Limb (tissue), 2 donors: ENCODE results near the gene ATXN1.

Source experiments
- DNase-seq, 2 donors: peaks; one replicate each; pipeline ENCODE4 v3.0.0-alpha.2; 2016; ENCODE audit errors: extremely low spot score in 2 of 2

The ATXN1 gene

DNA sequence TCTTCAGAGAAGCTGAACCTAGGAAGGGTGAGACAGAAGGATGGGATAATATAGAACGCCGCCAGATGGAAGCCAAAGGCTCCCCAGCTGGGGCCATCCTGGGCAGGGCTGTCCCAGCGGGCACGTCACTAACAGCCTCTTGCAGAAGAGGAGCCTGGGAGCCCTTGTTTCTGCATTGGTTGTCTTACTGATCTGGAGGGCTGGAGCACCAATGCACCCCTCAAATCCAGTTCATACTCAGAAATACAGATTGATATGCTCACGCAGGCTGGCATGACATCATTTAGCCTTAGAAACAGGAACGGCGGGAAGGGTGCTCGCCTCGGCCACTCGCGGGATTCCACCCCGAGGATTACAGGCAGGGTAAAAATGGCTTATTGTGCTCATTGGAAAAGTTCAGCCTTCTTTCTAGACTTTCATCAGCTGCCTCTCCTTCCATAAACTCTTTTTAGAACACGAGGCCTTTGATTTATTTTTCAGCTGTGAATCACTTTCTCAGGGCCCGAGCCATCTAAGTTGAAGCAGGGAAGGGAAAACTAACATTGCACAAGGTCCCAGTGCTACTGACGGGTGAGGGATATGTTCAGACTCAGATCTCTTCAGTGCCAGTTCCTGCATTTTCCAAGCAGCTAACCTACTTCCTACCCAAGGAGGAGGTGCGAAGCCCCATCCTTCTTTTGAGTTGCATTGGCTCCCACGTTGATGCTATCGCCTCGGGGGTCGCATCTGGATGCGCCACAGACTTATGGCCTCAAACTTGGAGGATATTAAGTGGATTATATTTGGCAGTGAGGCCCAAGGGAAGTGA, 440.5 kb downstream of the ATXN1 start:
- no peak for DNase-seq

DNA sequence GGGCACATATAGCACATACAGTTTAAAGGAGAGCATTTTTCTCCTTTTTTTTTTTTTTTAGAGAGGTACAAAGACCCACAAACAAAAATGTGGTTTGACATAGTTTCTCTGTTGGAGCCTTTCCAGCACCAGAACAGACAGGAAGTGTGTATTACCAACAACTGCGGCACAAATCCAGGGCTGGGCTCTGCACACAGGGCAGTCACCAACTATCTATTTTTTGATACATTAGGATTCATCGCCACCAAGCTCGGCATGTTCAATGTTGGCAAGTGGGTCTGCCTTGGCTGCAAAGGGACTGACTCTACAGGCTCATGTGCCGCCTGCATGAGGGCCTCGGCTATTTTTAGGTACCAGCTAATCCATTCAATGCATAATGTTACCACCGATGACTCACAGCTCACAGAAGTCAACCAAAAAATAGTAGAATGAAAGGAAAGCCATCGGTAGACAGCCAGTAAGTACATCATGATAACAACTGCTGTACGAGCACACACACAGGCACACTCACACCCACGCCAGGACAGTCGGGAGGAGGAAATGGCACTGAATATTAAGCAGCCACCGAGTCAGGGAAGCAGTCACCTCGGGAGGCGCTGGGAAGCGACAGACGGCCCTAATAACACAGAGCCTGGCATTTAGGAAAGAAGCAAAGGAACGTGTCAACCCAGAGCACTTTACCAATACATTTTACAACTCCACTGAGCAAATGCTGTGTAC, 441.3 kb downstream of the ATXN1 start:
- peak; percentile 59 to 86 for DNase-seq

DNA sequence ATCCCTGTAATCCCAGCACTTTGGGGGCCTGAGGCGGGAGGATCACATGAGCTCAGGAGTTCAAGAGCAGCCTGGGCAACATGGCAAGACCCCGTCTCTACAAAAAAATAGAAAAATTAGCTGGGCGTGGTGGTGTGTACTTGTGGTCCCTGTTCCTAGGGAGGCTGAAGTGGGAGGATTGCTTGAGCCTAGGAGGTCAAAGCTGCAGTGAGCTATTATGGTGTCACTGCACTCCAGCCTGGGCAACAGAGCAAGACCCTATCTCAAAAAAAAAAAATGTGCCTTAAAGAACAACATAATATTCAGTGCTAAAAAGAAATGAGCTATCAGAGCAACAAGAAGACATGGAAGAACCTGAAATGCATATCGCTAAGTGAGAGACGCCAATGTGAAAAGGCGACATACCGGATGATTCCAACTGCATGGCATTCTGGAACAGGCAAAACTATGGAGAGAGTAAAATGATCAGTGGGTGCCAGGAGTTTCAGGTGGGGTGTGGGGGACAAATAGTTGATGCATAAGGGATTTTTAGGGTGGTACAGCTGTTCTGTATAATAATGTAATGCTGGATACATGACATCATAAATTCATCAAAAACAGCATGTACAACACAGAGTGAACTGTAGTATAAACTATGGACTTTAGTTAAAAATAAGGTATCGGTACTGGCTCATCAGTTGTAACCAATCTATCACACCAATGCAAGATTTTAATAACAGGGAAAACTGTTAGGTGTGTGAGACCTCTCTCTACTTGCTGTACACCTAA, 442.1 kb downstream of the ATXN1 start:
- DNase-seq: no peak

DNA sequence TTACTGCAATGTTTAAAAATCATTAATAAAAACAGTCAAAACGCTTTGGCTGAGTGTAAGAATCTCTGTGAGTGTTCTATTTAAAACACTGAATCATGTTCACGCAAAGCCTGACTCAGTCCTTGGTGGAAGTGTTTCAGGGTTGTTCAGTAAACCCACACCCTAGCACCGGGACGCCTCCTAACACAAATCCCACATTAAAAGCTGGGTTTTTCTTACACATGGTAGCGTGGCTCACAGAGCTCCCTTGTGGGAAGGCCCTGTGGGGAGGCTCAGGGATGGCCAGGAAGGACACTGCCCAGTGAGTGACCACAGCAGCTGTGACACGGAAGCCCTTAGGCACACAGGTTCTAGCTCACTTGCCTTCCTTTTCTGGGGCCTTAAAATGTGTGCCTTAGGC, 442.7 kb downstream of the ATXN1 start:
- DNase-seq: no peak

DNA sequence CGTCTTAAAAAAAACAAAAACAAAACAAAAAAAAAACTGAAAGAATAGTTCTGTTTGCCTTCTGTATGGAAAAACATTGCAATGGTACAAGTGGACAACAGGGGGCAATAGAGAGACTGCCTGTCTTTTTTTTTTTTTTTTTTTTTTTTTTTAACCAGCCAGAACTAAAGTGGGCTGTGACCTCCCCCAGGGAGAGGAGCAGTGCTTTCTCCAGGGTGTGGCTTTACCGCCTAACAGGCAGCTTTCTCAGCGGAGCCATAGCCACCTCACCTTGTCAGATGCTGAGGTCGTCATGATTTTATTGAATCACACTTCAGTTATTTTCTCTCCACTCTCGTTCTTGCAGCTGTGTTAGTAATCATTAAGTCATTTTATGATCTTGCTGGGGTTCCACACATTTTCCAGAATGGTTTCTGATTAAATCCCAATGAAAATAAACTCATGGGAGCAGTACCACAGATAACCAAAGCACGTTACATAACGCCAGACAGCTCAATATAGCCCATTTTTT, 444.5 kb downstream of the ATXN1 start:
- DNase-seq: peak in 1 of 2 donors; percentile 24

DNA sequence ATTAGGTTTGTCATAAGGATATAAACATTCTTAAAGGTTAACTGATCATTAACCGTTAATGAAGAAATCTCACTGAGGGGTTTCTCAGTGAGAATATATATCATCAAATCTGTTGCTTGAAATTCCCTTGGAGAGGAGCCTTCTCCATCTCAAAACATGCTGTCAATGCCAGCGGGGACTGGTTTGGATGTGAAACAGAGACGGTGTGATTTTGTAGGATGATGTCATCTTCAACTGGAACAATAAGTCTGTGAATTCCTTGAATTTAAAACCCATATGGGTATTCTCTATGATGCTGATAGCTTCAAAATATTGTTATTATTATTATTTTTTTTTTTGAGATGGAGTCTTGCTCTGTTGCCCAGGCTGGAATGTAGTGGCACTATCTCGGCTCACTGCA, 447.0 kb downstream of the ATXN1 start:
- DNase-seq: no peak

DNA sequence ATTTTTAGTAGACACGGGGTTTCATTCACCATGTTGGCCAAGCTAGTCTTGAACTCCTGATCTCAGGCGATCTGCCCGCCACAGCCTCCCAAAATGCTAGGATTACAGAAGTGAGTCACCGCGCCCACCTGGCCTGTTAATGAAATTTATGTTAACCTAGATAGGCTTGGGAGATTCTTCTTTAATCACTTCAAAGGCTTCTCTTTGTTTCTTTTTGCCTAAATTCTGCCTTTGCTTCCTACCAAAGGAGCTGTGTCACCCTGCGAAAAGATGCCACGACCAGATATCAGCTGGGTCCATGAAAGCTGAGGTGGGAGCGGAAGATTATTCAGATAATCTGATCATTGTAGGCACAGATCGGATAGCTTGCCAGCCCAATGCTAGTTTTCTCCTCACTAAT, 447.5 kb downstream of the ATXN1 start:
- no peak for DNase-seq

DNA sequence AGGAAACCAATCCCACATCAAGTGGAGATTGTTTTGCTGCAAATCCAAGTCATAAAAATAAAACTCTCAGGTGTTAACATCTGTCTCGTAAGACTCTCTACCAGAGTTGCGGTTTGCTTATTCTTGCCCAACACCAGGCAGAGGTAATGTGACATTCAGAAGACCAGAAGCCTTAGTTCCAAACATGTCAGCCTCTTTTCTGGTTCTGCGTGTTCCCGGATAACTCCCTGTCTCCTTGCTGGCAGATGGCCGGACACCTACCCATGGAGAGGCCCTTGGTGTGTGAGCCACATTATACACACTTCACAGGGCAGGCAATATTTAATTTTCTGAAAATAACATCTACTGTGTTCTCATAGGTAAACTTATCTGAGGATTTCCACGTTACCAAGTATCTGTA, 449.5 kb downstream of the ATXN1 start:
- no peak for DNase-seq

DNA sequence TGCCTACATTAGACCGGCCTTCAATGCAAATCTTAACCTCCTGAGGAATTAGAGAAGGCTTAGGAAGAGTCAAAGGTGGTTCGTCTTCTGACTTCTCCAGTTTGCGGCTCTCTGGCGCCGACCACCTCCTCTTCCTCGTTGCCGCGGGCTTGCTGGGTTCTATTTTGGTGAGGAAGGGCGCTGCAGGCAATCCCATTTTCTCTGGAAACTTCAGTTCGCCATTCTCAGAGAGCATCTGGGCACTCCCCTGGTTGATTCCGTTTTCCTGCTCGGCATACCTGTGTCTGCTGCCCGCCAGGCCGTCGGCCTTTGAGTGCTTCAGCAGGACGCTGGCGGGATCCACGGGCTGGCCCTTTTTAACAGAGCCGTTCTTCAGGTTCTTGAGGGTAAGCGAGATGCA, 454.9 kb downstream of the ATXN1 start:
- DNase-seq: no peak

DNA sequence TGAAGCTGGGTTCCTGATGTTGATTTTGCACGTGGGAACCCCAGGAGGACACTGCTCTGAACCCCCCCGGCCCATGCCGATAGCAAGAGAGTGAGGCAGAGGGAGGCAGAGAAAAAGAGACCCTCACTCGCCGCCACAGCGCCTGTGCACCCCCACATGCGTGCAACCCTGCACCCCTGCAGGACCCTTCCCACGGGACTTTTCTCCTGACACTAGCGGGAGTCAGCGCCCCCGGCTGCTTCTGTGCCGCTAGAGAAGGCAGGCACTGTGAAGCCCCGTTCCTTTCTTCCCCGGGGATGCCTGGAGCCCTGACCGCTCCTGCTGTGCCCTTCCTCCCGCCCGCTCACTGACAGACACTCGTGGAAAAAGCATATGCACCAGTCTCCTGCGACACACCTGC, 455.5 kb downstream of the ATXN1 start:
- DNase-seq: no peak

DNA sequence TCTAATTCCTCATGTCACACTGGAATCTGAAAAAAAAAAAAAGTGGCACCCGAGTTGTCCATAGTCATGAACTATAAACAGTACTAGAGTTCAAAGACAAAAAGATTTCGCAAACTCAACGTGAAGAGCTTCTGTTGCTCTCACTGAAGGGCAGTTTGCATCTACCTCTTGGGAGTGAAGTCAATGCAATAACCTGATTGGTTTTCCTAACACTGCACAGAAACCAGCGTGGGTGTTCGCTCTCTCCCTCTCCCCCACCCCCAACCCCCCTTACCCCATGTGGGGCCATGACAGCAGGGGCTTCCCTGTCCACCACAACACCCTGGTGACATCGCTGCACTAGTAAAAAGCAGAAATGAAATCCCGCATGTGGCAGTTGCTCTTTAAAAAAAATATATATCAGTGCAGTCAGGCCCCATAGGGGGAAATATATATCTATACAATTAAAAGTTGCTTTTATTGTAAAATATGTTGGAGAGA, 456.0 kb downstream of the ATXN1 start:
- no peak for DNase-seq

DNA sequence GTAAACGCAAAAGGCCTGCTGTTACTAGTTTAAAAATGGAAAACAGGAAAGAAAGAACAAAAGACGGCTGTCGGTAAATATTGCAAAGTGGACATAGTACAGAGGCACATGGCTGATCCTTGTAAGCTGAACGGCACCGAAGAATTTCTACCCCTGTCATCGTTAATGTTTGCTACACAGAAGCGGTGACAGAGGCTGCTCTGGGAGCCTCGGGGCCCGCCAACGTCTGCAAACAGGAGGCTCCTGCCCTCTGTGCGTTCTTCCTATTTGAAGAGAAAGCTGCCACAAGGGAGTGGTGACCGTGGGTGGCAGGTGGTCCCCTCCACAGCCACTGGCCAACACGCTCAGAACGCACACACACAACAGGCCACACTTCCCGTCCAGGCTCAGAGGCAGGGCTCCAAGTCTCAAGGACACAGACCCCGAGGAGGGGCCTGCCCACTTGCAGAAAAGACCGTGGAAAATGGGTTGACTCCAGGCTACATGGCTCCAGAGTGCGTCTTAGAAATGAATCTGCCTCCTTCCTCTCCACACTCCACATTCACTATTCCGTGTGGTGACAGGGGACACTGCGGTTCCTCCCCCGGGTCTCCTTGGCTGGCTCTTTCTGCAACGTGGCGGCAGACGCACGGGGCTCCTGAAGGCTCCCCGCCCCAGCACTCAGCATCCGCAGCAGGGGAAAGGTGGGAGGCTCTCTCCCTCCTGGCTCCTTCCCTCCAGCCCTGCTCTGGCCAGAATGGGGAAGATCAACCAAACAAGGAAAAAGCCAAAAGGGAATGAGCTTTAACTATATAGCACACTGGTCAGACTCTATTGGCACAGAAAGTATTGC, 458.3 kb downstream of the ATXN1 start:
- no peak for DNase-seq

DNA sequence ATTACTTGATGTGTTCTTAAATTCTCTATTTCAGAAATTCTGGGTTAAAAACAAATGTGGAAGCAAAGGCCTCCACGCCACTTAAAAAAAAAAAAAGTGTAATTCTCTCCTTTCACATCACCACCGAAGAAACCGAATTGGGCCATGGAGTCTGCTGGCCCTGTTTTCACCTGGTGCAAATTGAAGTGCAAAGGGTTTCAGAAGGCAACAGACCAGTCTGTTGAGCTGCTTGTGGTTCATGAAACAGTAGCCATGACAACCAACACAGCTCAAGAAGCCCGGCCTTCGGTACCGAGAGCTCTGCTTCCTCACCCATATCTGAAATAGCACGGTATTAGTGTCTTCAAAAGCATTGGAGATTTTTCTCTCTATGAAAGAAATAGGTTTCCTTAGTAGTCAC, 459.7 kb downstream of the ATXN1 start:
- DNase-seq: no peak

DNA sequence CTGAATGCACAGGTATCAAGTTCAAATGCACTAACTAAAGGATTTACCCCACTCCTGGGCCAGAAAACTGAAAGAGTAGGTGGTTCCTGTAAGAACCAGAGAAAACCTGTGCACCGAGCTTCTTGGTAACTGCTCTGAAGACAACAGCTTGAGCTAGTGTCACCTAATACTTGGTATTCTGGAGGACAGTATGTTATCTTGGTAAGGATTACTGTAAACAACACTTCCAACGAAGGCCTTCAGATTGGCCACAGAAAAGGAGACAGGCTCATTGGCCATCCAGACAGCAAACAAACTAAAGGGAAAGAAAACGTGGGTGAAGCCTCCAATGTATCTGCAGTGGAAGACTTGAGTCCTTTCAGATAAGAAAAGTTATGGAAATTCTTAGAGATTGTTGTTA, 461.4 kb downstream of the ATXN1 start:
- no peak for DNase-seq

DNA sequence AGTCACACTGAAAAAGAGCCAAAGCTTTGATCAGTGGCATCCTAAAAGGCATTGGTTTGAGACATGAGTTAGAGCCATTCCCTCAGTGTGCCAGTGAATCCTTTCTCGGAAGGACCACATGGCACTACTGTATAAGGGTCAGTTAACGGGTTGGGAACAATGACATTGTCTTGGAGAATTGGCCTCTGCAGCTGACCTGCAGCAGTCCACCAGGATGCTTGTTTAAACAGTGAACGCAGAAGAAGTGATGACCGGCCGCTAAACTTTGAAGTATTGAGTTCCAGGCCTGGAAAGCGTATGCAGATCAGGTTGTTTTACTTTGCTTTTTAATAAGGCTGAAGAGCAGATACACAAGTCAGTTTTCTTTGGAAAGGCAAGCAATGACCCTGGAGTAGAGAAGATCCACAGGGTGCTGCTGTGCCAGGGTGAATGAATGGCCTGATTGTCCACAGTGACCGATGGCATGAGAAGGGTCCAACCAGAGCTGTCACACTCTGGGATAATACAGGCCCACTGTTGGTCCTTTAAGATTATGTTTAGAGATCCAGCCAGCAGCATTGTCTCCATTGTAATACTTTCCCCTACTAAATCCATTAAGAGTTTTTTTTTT, 465.1 kb downstream of the ATXN1 start:
- DNase-seq: no peak

DNA sequence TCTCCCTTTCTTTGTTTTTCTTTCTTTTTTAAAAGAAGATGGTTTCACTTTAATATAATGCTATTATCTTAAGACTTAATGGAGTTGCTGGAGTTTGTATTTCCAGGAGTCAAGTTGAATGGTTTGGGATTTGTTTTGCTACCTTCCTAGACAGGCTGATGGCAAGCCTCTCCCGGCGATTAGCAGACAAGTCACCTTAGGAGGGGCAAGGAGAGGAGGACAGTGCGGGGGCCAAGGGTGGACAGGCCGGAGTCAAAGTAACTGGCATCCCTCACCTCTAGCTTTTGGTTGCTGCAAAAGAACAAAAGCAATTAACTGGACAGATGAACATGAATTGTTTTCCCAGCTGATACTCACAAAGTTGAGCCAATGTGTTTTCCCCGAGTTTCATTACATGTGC, 465.8 kb downstream of the ATXN1 start:
- no peak for DNase-seq

DNA sequence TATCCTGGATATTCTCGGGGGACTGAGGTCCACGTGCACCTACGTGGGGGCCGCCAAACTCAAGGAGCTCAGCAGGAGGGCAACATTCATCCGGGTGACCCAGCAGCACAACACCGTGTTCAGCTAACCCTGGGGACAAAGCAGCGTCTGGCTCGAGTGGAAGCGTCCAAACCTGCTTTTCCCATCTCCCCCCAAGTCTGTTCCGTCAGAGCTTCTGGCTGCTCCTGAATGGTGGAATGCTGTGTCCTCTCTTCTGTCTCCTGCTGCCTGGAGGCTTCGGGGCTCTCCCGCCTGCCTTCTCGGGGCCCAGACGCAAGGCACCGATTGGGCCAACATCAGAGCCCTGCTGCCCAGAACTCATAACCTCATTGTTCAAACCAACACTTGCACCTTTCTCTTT, 466.2 kb downstream of the ATXN1 start:
- no peak for DNase-seq

DNA sequence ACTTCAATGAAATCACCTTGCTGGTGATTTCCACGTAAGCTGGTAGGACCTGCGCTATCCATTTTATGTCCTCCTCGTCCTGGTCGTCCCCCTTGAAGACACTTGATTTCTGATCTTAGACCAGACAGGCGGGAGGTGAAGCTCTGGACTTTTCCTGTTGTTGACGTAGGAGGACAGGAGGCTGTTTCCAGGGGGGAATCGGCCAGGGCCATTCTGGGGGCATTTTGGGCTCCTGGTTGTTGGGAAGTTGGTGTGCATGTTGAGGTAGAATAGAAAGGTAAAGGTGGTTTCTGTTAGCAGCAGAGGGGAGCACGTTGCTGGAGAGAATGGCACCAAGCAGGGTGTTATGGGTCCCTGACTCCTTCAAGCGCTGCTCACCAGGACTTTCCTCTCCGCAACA, 466.9 kb downstream of the ATXN1 start:
- no peak for DNase-seq

DNA sequence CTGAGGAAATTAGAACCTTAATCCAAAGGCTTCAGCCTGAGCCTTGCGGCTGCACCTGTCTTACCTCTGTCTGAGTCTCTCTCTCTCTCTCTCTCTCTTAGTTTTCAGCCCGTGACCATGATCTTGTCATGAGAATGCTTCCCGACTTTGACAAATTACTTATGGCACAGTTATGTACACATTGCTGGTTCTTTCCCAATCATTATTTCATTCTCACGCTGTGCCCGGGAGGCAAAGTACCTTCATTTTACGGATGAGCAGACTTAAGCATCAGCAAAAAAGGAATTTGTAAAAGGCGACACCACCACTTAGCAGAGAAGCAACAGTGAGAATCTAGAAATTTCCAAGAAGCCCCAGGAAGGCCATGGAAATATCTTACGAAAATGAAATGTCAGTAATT, 468.3 kb downstream of the ATXN1 start:
- DNase-seq: no peak

DNA sequence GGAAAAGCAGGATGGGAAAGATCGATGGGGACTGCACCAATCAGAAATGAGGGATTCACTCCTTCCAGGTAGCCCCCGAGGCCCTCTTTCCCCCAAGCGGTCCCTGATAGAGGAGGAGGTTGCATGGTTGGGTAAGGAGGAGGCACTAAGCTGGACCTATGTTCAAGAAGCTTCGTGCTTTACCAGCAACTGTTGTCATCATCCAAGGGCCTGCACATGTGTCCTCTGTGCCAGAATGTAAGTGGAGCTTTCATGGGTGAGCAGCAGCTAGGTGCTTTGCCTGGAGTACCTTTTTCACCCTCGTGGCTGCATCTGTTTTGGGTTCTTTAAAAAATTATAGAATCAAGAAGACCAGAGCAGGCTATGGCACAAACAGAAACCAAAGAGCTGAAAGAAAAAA, 468.8 kb downstream of the ATXN1 start:
- no peak for DNase-seq

DNA sequence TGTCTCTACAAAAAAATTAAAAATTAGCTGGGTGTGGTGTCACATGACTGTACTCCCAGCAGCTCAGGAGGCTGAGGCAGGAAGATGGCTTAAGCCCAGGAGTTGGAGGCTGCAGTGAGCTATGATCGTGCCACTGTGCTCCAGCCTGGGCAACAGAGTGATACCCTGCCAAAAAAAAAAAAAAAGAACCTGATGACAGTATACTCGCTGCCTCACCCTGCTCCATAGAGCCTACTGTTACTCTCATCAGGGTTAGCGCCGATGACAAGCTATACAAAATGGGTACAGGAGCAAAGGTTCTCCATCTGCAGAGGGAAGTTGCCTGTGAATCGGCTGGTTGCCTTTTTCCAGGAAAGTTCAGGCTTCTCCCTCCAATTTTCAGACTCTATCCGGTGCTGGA, 469.5 kb downstream of the ATXN1 start:
- DNase-seq: no peak
